DND-41 (cell line): ENCODE results near the gene RAB14.

Source experiments
- ATAC-seq: fragments of 200-7000 bp; cut with Tn5 transposase; 3 replicates; pipeline ENCODE4 v1.9.1; 2021; ENCODE audit warnings: low read depth; ENCODE audit not compliant: insufficient read depth
- DNase-seq: peaks from one replicate; pipeline ENCODE4 v3.0.0-alpha.2; 2020
- H2AFZ ChIP-seq: 2 replicates; pipeline ENCODE4 v1.6.0; 2012; ENCODE audit warnings: low read depth, low read length
- H3K27ac ChIP-seq: 2 replicates; pipeline ENCODE4 v1.5.1; 2012; ENCODE audit warnings: low read length, inconsistent platforms
- H3K27me3 ChIP-seq: fragments of 200-600 bp; sonication (generic); 2 replicates; pipeline ENCODE4 v1.6.0; 2012; ENCODE audit warnings: low read length, mild to moderate bottlenecking, inconsistent platforms; ENCODE audit not compliant: insufficient read depth, poor library complexity
- H3K36me3 ChIP-seq: 2 replicates; pipeline ENCODE4 v1.5.1; 2012; ENCODE audit warnings: low read length, inconsistent platforms; ENCODE audit not compliant: insufficient read depth
- H3K4me1 ChIP-seq: 2 replicates; pipeline ENCODE4 v1.5.1; 2012; ENCODE audit warnings: mild to moderate bottlenecking, low read length; ENCODE audit not compliant: insufficient read depth
- H3K4me2 ChIP-seq: 2 replicates; pipeline ENCODE4 v1.6.0; 2012; ENCODE audit warnings: mild to moderate bottlenecking, moderate library complexity, low read length, inconsistent platforms; ENCODE audit not compliant: insufficient read depth
- H3K4me3 ChIP-seq, 2 experiments: fragments of 200-600 bp in 1 of 2; shearing (Covaris generic) in 1 of 2; 2 replicates each; pipeline ENCODE4 v1.5.1; 2012 to 2016; ENCODE audit warnings: inconsistent platforms in 2 of 2, low read length in 2 of 2, mild to moderate bottlenecking in 2 of 2, low read depth in 1 of 2, moderate library complexity in 1 of 2
- H3K79me2 ChIP-seq: 2 replicates; pipeline ENCODE4 v1.6.0; 2012; ENCODE audit warnings: low read length, inconsistent platforms; ENCODE audit not compliant: insufficient read depth
- H3K9ac ChIP-seq: 2 replicates; pipeline ENCODE4 v1.6.0; 2012; ENCODE audit warnings: low read depth, mild to moderate bottlenecking, inconsistent platforms, low read length, moderate library complexity
- H3K9me3 ChIP-seq: 2 replicates; pipeline ENCODE4 v1.5.1; 2012; ENCODE audit warnings: low read length, moderate library complexity, mild to moderate bottlenecking, inconsistent platforms; ENCODE audit not compliant: insufficient read depth, severe bottlenecking
- H4K20me1 ChIP-seq: 2 replicates; pipeline ENCODE4 v1.6.0; 2012; ENCODE audit warnings: low read length; ENCODE audit not compliant: insufficient read depth
- CTCF ChIP-seq: IDR thresholded peaks from 2 replicates; pipeline ENCODE4 v1.5.1; 2012; ENCODE audit warnings: borderline replicate concordance, low read length, moderate library complexity, mild to moderate bottlenecking; ENCODE audit not compliant: poor library complexity, severe bottlenecking; ENCODE audit errors: extremely low read depth
- EZH2 ChIP-seq: IDR thresholded peaks from 3 replicates; pipeline ENCODE4 v1.6.1; 2012; ENCODE audit warnings: borderline replicate concordance, low read depth, mild to moderate bottlenecking, moderate library complexity, low read length, inconsistent platforms; ENCODE audit not compliant: severe bottlenecking

RAB14 gene

GRCh38 chr9:121242959-121243346 lies 41.3 kb upstream of the RAB14 start:
- no peaks in the 10 kb centered on the region for H3K27me3 ChIP-seq
- H3K36me3 ChIP-seq: no peaks in the 10 kb centered on the region
- H3K9me3 ChIP-seq: no peaks in the 10 kb centered on the region
- ATAC-seq (no peak), DNase-seq (no peak)
- H3K27ac ChIP-seq: no peak overlapping the region
- H3K4me3 ChIP-seq: no peak overlapping the region
- no peaks in the 10 kb centered on the region for H3K4me1 ChIP-seq
- no peak overlapping the region for H3K4me2 ChIP-seq
- H3K79me2 ChIP-seq: no peaks in the 10 kb centered on the region
- TF ChIP-seq EZH2 (no peak), CTCF (no peak)
- no peaks in the 10 kb centered on the region for H4K20me1 ChIP-seq
- H2AFZ ChIP-seq: no peak overlapping the region
- no peak overlapping the region for H3K9ac ChIP-seq

- ATAC-seq (no peak), DNase-seq (no peak)
- TF ChIP-seq EZH2 (no peak), CTCF (no peak)
- H4K20me1 ChIP-seq: no peaks in the 10 kb centered on the region
- H3K9me3 ChIP-seq: no peaks in the 10 kb centered on the region
- H3K9ac ChIP-seq: no peak overlapping the region
- no peaks in the 10 kb centered on the region for H3K4me1 ChIP-seq
- H3K36me3 ChIP-seq: no peaks in the 10 kb centered on the region
- H3K4me3 ChIP-seq: no peak overlapping the region
- H3K27ac ChIP-seq: no peak overlapping the region
- no peaks in the 10 kb centered on the region for H3K27me3 ChIP-seq
- no peak overlapping the region for H2AFZ ChIP-seq
- no peaks in the 10 kb centered on the region for H3K79me2 ChIP-seq
- H3K4me2 ChIP-seq: no peak overlapping the region
These were observed 40.7 kb upstream of the RAB14 start for GRCh38 chr9:121242219-121242958.

GRCh38 chr9:121240472-121241135 lies 38.9 kb upstream of the RAB14 start:
- Histone ChIP-seq H3K36me3 (no peaks in the 10 kb centered on the region), H3K9ac (no peak overlapping the region), H3K4me3 (no peak overlapping the region), H4K20me1 (no peaks in the 10 kb centered on the region), H2AFZ (no peak overlapping the region), H3K79me2 (no peaks in the 10 kb centered on the region), H3K27ac (no peak overlapping the region), H3K9me3 (no peaks in the 10 kb centered on the region), H3K27me3 (no peaks in the 10 kb centered on the region), H3K4me1 (no peaks in the 10 kb centered on the region), H3K4me2 (no peak overlapping the region)
- TF ChIP-seq EZH2 (no peak), CTCF (no peak)
- ATAC-seq (no peak), DNase-seq (no peak)
